ENCODE data around the gene TKTL1.

TKTL1 gene

GRCh38 chrX:154355776-154356140, 60.2 kb downstream of the TKTL1 start:
- no peaks in the 10 kb centered on the region for H4K20me1 ChIP-seq (ENCODE audit: insufficient read depth, low read length)
- no peak overlapping the region for H3K4me2 ChIP-seq (ENCODE audit: low read length)
- no peak overlapping the region for H3K27ac ChIP-seq (ENCODE audit: low read length)
- H3K4me3 ChIP-seq (ENCODE audit: low read length), result no peak overlapping the region
- no peaks in the 10 kb centered on the region for H3K9me3 ChIP-seq (ENCODE audit: insufficient read depth, low read length)
- H3K27me3 ChIP-seq (ENCODE audit: low read depth, low read length), result no peaks in the 10 kb centered on the region
- H3K79me2 ChIP-seq (ENCODE audit: low read length), result no peaks in the 10 kb centered on the region
- H3K36me3 ChIP-seq (replicated peaks; ENCODE audit: low read depth, low read length), result peaks cover 30% of the 10 kb centered on the region
- H3K9ac ChIP-seq (ENCODE audit: low read length), result no peak overlapping the region
- no peaks in the 10 kb centered on the region for H3K4me1 ChIP-seq (ENCODE audit: low read length)
- TF ChIP-seq EZH2phosphoT487 (IDR thresholded peaks at IDR 0.05; ENCODE audit: low read depth), result no peak
- TF ChIP-seq, protein P1, sequence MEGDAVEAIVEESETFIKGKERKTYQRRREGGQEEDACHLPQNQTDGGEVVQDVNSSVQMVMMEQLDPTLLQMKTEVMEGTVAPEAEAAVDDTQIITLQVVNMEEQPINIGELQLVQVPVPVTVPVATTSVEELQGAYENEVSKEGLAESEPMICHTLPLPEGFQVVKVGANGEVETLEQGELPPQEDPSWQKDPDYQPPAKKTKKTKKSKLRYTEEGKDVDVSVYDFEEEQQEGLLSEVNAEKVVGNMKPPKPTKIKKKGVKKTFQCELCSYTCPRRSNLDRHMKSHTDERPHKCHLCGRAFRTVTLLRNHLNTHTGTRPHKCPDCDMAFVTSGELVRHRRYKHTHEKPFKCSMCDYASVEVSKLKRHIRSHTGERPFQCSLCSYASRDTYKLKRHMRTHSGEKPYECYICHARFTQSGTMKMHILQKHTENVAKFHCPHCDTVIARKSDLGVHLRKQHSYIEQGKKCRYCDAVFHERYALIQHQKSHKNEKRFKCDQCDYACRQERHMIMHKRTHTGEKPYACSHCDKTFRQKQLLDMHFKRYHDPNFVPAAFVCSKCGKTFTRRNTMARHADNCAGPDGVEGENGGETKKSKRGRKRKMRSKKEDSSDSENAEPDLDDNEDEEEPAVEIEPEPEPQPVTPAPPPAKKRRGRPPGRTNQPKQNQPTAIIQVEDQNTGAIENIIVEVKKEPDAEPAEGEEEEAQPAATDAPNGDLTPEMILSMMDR (IDR thresholded peaks at IDR 0.05; ENCODE audit: low read depth, low read length), result no peak
- H2AFZ ChIP-seq (ENCODE audit: low read depth, low read length), result no peak overlapping the region

DNA sequence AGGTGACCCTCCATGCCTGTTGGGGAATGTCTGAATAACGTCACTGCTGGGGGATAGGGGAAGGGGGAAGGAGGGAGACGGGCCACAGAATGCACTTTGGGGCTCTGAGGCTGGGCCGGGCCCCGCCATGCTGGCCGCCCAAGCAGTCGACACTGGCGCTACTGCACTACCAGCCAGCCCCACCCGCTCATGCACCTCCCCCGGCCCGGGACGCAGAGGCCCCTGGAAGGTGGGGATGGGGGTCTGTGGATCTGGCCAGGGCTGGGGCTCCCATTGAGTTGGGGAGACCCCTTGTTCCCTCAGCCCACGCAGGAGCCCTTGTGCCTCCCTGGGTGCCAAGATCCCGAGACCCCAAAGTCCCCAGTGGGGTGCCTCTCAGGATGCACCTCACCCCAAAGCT, 61.0 kb downstream of the TKTL1 start:
- H3K9me3 ChIP-seq (ENCODE audit: insufficient read depth, low read length), result no peaks in the 10 kb centered on the region
- no peaks in the 10 kb centered on the region for H3K4me1 ChIP-seq (ENCODE audit: low read length)
- peaks cover 34% of the 10 kb centered on the region for H3K36me3 ChIP-seq (replicated peaks; ENCODE audit: low read depth, low read length)
- no peak overlapping the region for H3K27ac ChIP-seq (ENCODE audit: low read length)
- no peak overlapping the region for H2AFZ ChIP-seq (ENCODE audit: low read depth, low read length)
- no peaks in the 10 kb centered on the region for H3K79me2 ChIP-seq (ENCODE audit: low read length)
- H4K20me1 ChIP-seq (ENCODE audit: insufficient read depth, low read length), result no peaks in the 10 kb centered on the region
- H3K4me3 ChIP-seq (ENCODE audit: low read length), result no peak overlapping the region
- no peak for TF ChIP-seq EZH2phosphoT487 (IDR thresholded peaks at IDR 0.05; ENCODE audit: low read depth)
- TF ChIP-seq, protein P1 (IDR thresholded peaks at IDR 0.05; ENCODE audit: low read depth, low read length), result no peak
- H3K4me2 ChIP-seq (ENCODE audit: low read length), result no peak overlapping the region
- H3K27me3 ChIP-seq (ENCODE audit: low read depth, low read length), result no peaks in the 10 kb centered on the region
- H3K9ac ChIP-seq (ENCODE audit: low read length), result no peak overlapping the region

GRCh38 chrX:154357205-154357604, 61.6 kb downstream of the TKTL1 start:
- Histone ChIP-seq H3K79me2 (ENCODE audit: low read length) (no peaks in the 10 kb centered on the region), H2AFZ (ENCODE audit: low read depth, low read length) (no peak overlapping the region), H3K36me3 (replicated peaks; ENCODE audit: low read depth, low read length) (peaks cover 40% of the 10 kb centered on the region), H3K4me3 (ENCODE audit: low read length) (no peak overlapping the region), H3K27me3 (ENCODE audit: low read depth, low read length) (no peaks in the 10 kb centered on the region), H3K27ac (ENCODE audit: low read length) (no peak overlapping the region), H4K20me1 (ENCODE audit: insufficient read depth, low read length) (no peaks in the 10 kb centered on the region), H3K4me1 (ENCODE audit: low read length) (no peaks in the 10 kb centered on the region), H3K4me2 (ENCODE audit: low read length) (no peak overlapping the region), H3K9me3 (ENCODE audit: insufficient read depth, low read length) (no peaks in the 10 kb centered on the region), H3K9ac (ENCODE audit: low read length) (no peak overlapping the region)
- no peak for TF ChIP-seq EZH2phosphoT487 (IDR thresholded peaks at IDR 0.05; ENCODE audit: low read depth)
- TF ChIP-seq, protein P1 (IDR thresholded peaks at IDR 0.05; ENCODE audit: low read depth, low read length), result no peak

- no peaks in the 10 kb centered on the region for H4K20me1 ChIP-seq (ENCODE audit: insufficient read depth, low read length)
- H2AFZ ChIP-seq (ENCODE audit: low read depth, low read length), result no peak overlapping the region
- no peak overlapping the region for H3K9ac ChIP-seq (ENCODE audit: low read length)
- TF ChIP-seq, protein P1 (IDR thresholded peaks at IDR 0.05; ENCODE audit: low read depth, low read length), result no peak
- TF ChIP-seq EZH2phosphoT487 (IDR thresholded peaks at IDR 0.05; ENCODE audit: low read depth), result no peak
- H3K9me3 ChIP-seq (ENCODE audit: insufficient read depth, low read length), result no peaks in the 10 kb centered on the region
- H3K36me3 ChIP-seq (replicated peaks; ENCODE audit: low read depth, low read length), result peaks cover 41% of the 10 kb centered on the region
- no peak overlapping the region for H3K4me3 ChIP-seq (ENCODE audit: low read length)
- H3K4me2 ChIP-seq (ENCODE audit: low read length), result no peak overlapping the region
- no peaks in the 10 kb centered on the region for H3K27me3 ChIP-seq (ENCODE audit: low read depth, low read length)
- H3K79me2 ChIP-seq (ENCODE audit: low read length), result no peaks in the 10 kb centered on the region
- H3K4me1 ChIP-seq (ENCODE audit: low read length), result no peaks in the 10 kb centered on the region
- H3K27ac ChIP-seq (ENCODE audit: low read length), result no peak overlapping the region
These were observed 62.4 kb downstream of the TKTL1 start for GRCh38 chrX:154358011-154358410.

All from OCI-LY3 (cell line).